Brain pericyte (primary cell): ENCODE data around the gene EPHA7.

Experiments
- DNase-seq: peaks from one replicate; pipeline ENCODE4 v3.0.0-alpha.2; 2012; ENCODE audit warnings: low read depth, low spot score

EPHA7 gene

DNA sequence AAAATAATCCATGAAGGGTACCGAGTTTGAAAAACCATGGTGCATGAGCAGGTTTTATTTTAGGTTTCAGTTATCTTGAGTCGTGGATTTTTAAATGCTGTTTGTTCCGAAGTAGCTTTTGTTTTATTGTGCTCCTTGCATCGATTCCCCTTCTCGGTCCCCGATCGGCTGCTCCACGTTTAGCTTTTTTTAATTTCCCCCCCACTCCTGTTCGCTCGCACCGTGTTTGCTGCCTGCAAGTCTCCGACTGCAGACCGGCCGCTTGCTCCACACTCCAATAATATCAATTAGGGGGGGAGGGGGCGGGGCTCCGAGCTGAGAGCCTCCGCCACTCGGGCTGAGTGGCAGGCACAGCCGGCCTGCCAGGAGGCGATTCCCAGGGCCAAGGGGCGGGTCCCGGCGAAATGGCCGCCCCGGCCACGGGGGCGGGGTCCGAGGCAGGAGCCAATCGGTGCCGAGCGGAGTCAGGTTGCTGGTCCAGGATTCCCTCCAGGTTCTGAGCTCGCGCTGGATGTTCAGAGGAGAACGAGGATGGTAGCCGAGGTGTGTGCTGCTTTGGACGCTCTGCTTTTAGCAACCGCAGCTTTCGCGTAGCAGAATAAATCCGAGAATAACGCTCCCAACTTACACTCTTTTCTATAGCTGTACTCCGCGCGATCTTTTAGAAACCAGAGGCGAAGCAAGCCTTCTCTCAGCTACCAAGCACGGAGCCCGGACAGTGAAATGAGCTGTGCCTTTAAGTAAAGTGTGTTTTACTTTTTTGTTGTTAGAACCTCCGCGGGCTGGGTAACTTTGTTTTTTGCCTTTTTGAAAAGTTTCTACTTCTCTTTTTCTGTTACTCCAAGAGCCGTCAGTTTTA lies at the start of gene EPHA7:
Gene EPHA7, minus strand, starts transcription at position 256 of the 859 bp plus-strand sequence. Its CDS starts 218 bp downstream, at position 38.
- peak; percentile 97 for DNase-seq

DNA sequence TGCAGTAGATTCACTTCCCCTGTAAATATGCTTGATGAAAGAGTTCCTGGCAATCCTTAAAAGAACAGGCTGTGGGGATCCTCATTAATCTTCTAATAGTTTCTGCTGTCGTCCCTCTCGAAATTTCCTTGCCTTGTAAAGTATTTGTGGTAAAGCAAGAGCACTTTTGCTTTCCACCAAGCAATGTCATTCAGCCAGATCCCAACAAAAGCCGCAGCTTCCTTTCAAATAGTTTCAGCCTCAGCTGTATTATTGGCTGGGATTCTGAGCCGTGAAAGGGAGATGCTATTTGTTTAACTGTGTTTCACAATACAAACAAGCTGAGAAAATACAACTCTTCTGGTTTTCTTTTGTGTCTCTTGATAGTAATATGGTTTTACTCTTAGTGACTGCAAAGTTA lies 48.9 kb upstream of the EPHA7 start:
- DNase-seq = peak; percentile 24

DNA sequence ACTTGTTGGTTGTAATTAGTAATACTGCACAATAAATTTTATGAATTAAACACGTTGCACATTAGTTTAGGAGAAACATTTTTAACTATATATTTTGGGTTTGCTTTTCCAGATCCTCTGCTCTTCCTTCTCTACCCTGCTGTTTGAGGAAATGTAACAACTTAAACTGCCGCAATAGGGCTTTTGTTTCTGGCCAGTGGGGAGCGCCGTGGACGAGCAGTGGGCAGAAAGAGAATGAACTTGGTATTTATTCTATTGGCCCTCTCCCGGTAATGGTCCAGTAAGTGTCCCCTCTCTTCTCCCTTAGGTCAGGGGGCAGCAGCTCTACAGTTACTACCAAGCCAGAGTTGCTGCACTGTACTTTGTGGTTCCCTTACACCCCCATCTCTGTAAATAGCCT lies 35.2 kb upstream of the EPHA7 start:
- no peak for DNase-seq

DNA sequence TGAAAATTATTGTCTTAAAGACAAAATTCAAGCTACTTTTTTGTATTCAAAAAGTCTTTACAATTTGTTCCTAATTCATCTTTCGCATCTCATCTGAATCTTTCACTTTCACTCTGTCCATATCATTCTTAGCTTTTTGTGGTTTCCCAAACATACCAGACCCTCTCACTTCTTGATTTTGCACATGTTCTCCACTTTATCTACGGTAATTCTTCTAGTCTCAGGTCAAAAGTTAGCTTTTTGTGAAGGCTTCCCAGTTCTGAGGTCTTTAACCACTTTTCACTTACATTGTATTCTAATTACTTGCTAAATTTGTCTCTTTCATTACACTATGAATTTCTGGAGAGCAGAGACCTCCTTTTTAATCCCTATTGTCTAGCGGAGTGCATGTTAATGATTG lies 34.6 kb upstream of the EPHA7 start:
- DNase-seq = no peak

DNA sequence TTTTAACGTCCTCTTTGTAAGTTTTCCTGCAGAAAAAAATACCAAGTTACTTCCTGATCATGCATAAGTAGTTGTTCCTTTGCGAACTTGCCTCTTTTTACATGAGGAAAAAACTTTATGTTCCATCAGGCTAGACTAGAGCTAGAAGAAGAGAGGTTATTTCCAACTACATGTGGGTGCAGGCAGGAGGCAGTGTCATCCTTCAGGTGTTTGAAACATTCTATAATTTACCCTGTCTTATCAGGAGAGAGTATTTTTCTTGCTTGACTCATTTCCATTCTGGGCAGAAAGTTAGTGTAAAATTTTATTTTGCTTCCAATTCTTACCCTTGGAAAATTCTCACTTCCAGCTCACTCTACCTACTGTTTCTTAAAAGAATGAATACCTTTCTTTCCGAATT lies 28.5 kb upstream of the EPHA7 start:
- DNase-seq = no peak

DNA sequence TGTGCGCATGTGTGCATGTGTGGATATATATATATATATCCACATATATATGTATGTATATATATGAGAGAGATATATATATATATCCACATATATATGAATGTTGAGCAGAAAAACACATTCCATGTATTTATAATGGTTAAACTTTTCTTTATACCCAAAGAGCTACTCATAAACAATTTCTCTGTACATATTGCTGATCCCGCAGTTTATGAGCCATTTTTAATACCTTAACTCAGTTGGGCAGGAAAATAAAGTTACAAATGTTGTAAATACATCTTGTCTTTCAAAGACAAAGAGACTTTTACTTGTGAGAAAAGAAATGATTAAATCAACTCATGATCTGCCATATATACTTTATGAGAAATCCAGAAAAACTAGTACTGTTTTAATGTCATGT lies 18.1 kb upstream of the EPHA7 start:
- no peak for DNase-seq

DNA sequence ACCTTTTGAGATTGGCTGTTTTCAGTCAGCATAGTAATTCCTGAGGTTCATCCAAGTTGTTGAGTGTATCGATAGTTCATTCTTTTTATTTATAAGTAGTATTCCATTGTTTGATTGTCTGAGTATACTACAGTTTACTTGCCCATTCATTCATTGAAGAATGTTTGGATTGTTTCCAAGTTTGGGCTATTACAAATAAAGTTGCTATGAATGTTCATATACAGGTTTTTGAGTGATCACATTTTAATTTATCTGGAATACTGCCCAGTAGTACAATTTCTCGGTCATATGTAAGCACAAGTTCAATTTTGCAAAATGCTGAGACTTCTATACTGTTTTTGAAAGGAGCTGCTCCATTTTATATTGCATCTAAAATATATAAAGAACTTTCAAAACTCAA lies 14.2 kb upstream of the EPHA7 start:
- no peak for DNase-seq

DNA sequence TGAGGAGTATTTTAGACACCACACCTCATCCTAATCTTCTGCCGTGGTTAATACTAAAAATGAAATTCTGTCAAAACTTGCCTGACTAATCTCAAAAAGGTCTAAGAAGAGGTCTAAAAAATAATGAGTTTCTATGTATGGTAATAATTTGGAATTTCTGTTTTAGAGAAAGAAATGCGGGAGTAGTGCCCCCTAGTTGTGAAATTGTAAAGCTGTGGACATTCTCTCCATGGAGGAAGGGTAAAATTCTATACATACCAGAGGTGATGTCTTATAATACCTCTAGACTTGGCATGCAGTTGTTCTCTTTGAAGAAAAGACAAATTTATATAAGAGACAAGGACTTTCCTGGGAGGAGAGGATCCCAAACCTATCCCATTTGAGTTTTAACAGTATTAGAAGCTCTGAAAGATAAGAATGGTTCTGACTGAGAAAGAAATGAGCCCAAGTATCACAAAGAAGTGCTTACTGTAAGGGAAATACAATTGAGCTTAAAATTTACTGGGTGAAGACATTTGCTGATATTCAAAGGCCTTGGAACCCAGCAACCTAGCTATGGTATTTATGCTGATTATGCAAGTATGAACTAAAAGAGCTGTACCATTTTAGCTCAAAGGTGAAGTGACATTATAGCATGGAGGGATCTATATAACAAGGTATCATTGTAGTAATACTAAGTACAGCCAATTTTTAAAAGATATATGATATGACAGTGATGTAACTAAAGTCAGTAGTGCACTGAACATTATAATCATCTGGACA lies 5.1 kb upstream of the EPHA7 start:
- no peak for DNase-seq

DNA sequence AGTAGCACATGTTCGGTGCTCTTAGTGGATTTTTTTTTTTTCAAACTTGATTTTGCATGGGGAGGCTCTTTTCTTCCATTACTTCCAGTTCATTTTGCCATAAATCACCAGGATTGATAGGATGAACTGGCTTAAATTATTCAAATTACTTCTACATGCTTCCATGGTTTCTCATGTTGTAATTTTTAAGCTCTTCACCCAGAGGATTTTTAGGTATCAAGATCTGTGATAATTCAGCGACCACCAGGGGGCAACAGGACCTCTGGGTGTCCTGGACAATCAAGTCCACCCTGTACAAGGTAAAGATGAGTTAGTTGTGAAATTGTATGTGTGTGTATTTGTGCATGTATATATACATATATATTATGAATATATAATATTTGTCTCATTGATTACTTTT lies 4.2 kb upstream of the EPHA7 start:
- no peak for DNase-seq

DNA sequence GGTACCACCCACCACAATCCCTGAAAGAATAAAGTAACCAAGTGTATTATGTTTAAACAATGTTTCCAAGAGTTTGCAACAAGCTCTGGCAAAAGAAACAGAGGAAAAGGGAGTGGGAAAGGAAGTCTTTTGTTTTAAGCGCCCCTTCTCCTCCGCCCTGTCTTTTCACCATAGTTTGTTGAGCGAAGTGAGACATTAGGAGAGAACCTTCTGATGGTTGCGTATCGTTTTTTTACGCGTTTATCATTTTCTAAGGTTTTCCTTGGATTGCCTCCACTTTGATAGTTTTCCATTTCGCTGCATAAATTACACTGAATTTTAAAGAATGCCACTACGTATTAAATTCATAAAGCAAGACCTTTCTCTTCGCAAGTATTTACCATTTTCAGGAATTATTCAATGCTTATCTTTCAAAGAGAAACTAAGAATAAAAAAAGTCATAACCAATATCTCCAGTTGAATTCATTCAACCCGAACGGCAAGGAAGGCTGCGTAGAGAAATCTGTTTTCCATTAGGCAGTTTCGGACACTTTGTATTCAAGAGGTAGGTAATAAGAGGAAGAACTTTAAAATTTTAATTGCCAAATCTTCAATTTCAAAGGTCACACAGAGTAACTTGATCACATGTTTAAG lies 920 bp upstream of the EPHA7 start:
- DNase-seq = no peak

DNA sequence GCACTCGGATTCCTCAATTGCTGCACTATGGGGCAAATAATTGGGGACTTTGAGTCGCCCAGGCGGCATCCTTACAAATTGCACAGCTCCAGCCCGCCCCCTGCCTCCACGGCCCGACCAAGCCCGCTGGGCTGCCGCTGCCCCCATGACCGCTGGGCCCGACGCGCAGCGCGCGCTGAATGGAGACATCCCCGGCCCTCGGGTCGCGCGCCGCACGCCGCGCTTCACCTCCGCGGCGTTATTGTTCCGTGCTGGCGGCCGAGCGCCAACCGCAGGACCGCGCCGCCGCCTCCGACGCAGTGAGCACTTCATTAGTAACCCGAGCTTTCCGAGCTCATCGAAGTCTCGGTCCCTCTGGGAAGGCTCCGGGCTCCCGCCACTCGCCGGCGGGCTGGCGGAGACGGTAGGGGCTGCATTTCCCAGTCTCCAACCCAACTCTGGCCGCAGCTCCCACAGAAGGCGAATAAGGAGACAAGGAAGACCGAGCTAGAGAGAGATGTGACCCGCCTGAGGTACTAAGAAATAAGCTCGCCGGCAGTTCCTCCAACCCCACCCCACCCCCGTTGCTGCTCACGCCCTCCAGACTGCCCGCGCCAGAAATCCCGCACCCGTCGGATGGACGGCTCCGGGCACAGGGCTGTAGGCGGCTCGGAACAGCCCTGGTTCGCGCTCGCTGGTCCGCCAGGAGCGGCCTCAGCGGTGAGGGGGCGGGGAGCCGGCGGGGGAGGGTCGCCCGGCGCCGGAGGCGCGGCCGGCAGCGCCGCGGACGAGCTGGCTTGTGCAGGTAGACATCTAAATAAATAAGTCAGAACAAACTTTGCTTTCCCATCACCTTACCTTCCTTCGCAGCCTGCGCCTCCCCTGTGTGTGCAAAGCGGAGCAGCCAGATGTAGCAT lies 703 bp downstream of the EPHA7 start:
- no peak for DNase-seq

DNA sequence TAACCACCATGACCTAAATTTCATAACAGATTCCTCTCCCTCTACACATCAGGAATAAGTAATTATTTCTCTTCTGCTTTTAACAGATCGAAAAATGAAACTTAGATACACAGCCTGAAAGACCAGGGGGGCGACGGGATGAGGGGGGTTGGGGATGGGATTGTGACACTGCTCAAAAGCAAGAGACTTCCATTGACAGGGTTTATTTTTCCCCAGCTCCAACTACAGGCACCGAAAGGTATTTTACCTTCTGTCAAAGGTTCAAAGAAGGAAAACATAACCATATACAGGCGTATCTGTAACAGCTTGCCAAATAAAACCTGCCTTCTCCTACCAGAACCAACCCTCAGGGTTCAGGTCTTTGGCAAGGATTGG lies 1.3 kb downstream of the EPHA7 start:
- no peak for DNase-seq

DNA sequence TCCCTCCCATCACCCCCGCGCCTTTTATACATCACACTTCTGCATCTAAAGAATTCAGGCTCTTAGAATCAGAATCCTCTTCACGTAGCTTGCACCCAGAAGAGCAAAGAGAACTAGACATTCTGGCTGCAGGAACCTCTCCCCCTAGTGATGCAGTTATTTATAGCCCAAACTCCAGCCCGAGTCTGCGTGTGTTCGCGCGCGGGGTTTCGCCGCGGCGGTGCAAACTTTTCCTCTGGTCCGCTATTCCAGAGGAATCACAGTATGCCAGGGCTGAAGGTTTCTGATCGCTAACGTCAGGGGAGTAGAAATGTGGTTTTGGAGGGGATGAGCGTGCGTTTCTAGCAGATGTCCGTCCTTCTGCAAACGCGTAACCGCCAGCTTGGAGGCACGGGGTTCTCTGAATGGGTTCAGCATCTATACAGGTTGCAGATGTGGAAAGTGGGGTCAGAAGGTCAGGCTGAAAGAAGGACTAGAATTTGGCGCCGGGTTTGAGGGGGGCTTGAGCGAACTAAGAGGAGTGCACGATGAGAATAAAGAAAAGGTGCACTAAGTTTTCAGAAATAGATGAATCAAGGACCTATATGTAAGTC lies 1.8 kb downstream of the EPHA7 start:
- DNase-seq = no peak

DNA sequence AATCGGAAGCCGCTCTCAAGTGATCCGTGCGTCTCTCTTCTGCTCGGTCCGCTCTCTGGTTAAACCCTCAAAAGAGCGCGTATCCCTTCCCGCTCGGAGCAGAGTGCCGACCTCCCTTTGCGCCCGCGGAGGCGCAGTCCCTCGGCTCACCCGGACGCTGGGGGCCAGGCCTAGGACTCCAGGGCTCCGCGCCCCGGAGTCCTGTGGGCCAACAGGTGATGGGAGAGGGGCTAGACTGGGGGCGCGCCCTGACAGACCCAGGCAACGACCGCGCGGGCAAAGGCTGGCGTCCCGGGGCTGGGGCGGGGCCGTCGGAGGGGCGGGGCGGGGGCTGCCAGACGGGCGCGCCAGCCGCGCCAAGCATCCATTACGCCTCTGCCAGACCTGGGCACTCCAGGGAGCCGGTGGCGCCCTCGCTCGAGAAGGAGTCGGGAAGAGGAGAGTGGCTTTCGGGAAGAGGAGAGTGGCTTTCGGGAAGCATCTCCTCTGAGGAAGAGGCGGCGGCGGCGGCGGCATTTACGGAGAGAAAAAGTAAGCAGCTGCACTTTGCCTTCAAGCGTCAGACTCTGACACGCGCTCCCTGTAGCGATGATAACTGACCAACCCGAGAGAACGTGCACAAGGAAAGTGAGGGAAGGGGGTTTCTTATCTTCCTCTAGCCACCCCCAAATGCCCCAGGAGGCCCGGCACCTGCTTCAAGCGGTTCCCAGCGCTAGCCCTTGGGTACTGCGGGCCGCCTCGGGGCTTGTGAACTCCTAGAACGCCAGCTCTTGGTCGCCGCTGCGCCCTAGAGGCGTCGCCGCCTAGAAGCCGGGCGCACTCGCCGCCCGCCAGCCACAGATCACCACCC lies 2.6 kb downstream of the EPHA7 start:
- no peak for DNase-seq

DNA sequence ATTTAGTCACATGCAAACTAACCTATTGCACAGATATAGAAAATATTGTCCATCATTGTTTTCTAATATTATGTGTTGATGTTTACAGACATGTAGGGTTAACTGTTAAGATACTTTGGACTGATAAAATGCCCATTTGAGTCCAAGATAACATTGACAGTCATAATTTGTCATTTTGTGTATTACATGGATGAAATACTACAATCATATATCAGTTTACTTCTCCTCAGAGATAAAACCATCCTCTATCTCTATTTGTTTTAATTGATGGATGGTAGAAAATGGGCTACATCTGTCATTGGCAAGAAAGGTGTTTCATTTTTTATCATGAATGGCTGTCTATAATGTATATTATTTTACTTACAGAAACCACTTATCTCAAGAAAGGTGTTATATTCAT lies 6.2 kb downstream of the EPHA7 start:
- DNase-seq = no peak

DNA sequence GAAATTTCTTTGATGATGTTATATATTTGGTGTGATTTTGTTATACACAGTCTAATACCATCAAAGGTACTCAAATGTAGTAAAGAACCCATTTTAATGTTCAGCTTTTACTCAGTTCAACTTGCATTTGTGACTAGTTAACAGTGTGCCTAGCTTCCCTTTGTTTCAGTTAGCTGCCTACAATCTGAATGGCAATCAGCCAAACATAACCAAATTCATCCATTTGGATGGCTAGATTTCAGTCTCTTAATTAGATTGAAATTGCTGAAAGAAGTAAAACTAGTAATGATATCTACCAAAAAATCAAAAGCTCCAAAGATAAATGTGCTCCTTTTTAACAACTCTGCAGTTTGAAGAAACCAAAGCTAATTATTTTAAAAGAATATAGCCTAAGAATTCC lies 6.9 kb downstream of the EPHA7 start:
- DNase-seq = no peak

DNA sequence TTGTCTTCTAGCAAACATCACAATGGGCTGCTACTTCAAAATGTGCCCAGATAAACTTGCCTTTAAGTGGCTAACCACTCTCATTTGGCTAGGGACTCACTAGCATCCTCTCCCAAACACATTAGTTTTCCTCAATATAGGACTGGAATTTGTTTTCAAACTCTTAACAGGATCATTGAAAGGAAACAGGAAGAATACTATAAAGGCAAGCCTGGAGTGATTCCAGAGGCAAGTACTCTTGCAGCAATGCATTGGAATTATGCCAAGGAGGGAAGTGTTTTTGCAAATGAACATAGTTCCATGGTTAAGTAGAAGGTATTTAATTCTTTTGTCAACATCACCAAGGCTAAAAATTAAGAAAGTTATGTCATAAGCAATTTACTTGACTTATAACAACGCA lies 12.2 kb downstream of the EPHA7 start:
- no peak for DNase-seq

DNA sequence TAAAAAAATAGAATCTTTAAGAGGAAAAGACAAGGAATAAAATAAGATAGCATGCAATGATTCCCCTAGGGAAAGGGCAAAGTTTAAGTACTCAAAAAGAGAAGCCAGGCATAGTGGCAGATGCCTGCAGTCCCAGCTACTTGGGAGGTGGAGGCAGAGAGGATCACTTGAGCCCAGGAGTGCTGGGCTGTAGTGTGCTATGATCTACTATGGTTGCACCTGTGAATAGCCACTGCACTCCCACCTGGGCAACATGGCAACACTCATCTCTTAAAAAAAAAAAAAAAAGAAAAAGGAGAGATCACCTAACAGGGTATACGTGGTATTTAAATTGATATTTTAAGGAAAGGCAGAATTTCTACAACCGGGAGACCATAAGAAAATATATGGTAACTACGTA lies 16.0 kb downstream of the EPHA7 start:
- no peak for DNase-seq

DNA sequence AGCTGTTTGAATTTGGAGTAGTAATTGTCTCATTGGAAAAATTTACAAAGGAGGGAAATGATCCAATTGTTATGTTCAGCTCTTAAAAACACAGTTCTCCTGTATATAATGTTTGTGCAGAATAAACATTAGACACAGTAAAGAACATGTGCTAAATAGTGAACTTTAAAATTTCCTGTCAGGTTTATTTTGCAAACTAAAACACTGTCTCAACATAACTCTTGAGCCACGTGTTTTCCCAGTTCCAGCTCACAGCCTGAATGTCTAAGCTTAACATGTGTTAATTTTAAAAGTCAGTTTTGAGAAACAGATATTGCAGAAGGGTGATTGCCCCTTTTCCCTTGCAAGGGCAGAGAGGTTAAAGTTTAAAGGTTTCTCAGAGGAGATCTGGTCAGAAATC lies 20.6 kb downstream of the EPHA7 start:
- DNase-seq = no peak

DNA sequence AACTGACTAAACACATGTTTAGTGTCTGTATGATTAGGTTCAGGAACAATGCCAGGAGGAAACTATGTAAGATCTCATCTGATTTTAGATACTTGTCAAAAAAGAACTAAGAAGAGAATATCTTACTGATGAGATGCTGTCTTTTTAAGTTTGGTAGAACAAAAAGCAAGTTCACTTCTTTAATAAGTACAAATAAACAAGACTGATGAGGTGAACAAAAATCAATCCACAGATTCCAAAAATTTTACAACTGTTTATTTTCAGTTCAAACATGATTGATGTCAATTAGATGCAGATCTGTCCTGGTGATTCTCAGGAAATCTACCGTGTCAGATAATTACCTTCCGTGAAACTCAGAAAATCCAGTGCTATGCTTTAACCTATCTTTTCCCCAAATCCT lies 24.9 kb downstream of the EPHA7 start:
- DNase-seq = no peak
